ENCODE results near the gene WDR17.

DNA sequence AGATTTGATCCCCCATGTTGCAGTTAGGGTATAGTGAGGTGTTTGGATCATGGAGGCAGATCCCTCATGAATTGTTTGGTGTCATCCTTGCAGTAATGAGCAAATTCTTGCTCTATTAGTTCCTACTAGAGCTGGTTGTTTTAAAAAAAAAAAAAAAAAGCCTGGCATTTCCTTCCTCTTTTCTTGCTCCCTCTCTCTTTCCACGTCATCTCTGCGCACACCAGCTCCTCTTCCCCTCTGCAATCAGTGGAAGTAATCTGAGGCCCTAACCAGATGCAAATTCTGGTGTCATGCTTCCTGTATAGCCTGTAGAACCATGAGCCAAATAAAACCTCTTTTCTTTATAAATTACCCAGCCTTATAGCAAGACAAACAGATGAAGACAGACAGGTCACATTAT, 24.5 kb downstream of the WDR17 start:
- no peak for TF ChIP-seq POLR2A (IDR thresholded peaks at IDR 0.05)
- TF ChIP-seq, protein P1, sequence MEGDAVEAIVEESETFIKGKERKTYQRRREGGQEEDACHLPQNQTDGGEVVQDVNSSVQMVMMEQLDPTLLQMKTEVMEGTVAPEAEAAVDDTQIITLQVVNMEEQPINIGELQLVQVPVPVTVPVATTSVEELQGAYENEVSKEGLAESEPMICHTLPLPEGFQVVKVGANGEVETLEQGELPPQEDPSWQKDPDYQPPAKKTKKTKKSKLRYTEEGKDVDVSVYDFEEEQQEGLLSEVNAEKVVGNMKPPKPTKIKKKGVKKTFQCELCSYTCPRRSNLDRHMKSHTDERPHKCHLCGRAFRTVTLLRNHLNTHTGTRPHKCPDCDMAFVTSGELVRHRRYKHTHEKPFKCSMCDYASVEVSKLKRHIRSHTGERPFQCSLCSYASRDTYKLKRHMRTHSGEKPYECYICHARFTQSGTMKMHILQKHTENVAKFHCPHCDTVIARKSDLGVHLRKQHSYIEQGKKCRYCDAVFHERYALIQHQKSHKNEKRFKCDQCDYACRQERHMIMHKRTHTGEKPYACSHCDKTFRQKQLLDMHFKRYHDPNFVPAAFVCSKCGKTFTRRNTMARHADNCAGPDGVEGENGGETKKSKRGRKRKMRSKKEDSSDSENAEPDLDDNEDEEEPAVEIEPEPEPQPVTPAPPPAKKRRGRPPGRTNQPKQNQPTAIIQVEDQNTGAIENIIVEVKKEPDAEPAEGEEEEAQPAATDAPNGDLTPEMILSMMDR (IDR thresholded peaks at IDR 0.05): no peak
